Body of pancreas (tissue), 4 donors: Measurements from ENCODE around the gene DNAH3.

Experiments
- POLR2A ChIP-seq, 3 donors: fragments of 450-650 bp; IDR thresholded peaks; one replicate each; pipeline ENCODE4 v1.6.1; 2016; ENCODE audit warnings: antibody characterized with exemption in 3 of 3, mild to moderate bottlenecking in 2 of 3
- TF ChIP-seq, protein P1 (sequence below), 7 experiments: fragments of 450-650 bp in 4 of 7; fragments of 200-600 bp in 3 of 7; sonication (generic) in 3 of 7; IDR thresholded peaks; one replicate each; pipeline ENCODE4 v1.5.1; 2016 to 2019; ENCODE audit warnings: antibody characterized with exemption in 7 of 7

DNA sequence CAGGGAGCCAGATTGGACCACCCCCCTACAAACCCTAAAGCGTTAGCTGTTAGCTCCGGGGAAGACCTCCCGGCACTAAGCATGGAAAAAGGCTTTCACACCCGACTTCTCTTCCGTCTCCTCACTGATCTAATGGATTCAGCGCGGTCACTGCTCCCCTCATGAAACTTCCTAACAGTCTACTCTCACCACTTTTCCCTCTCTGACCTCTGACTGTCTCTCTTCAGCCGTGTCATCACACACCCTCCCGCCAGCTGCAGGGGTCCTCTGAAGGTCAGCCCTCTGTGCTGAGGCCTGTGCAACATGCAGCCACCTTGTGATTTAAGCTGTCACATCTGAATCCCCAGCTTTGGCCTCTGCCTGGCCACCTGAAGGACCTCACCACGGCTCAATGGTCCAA, 234.4 kb downstream of the DNAH3 start:
- TF ChIP-seq POLR2A (IDR thresholded peaks at IDR 0.05), result no peak
- TF ChIP-seq, protein P1, sequence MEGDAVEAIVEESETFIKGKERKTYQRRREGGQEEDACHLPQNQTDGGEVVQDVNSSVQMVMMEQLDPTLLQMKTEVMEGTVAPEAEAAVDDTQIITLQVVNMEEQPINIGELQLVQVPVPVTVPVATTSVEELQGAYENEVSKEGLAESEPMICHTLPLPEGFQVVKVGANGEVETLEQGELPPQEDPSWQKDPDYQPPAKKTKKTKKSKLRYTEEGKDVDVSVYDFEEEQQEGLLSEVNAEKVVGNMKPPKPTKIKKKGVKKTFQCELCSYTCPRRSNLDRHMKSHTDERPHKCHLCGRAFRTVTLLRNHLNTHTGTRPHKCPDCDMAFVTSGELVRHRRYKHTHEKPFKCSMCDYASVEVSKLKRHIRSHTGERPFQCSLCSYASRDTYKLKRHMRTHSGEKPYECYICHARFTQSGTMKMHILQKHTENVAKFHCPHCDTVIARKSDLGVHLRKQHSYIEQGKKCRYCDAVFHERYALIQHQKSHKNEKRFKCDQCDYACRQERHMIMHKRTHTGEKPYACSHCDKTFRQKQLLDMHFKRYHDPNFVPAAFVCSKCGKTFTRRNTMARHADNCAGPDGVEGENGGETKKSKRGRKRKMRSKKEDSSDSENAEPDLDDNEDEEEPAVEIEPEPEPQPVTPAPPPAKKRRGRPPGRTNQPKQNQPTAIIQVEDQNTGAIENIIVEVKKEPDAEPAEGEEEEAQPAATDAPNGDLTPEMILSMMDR (IDR thresholded peaks at IDR 0.05), result no peak
